Left renal pelvis (tissue), 4 donors: ENCODE data around the gene ANKUB1. TPM values are rescaled to one million over a fixed set of nuclear protein-coding genes. Genes with fewer than 3 reads are reported as not detected.

Source experiments
- DNase-seq, 4 donors: peaks; one replicate each; pipeline ENCODE4 v3.0.0-alpha.2; 2013; ENCODE audit warnings: low read depth in 4 of 4, low spot score in 3 of 4
- polyA plus RNA-seq, 4 donors: library from polyadenylated mRNA; unstranded; fragments of 120-200 nt; gene quantifications; one replicate each; pipeline ENCODE4 v1.2.1, GENCODE V29; 2013; ENCODE audit not compliant: insufficient read length in 4 of 4

ANKUB1 gene
- polyA plus RNA-seq, 4 donors, result 0.63 to 0.72 TPM; not detected in 2

DNA sequence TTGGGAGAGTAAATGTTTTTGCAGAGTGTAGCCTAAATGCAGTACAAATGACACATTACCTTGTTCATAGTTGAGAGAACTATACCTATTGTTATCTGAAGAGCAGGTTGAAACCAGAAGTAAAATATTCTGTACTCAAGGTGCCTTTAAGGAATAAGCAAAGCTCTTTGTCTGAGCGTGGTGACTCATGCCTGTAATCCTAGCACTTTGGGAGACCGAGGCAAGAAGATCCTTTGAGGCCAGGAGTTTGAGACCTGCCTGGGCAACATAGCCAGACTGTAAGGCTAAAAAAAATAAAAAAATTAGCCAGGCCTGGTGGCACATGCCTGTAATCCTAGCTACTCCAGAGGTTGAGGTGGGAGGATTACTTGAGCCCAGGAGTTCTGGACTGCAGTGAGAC, 18.5 kb upstream of the ANKUB1 start:
- DNase-seq, result no peak

DNA sequence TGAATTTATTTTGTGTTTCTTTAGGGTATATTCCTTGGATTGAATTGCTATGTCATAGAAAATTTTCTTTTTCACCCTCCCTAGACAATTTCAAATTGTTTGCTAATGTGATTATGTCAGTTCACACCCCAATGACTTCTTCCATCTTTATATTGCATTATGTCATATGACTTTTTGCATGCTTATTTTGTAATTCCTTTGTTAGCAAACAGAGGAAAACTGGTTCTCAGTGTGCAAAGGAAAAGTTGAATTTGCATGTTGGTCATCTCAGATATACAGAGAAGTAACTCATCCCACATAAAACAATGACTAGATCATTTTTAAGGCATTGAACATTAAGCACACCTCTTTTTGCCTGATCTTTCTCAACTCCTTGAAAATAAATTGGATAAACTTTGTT, 17.3 kb upstream of the ANKUB1 start:
- DNase-seq, result no peak

DNA sequence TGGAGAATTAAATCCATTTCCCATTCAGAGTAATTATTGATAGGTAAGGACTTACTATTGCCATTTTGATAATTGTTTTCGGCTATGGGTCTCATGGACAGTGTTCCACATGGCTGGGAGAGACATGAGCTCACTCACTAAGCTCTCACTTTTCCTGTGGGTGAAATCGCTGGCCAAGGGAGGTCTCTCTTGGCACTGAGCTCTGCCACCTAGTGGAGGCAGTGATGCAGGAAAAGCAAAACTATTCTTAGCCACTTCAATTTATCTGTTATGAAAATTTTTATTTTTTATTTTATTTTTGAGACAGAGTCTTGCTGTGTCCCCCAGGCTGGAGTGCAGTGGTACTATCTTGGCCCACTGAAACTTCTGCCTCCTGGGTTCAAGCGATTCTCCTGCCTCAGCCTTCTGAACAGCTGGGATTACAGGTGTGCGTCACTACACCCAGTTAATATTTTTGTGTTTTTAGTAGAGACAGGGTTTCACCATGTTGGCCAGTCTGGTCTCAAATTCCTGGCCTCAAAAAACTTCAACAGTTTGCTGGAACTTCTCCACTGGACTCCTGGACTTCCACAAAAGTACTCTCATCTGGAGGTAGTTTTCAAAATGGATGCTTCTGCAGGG, 16.0 kb upstream of the ANKUB1 start:
- peak in 3 of 4 donors; percentile 20 to 34 (median 27) for DNase-seq

DNA sequence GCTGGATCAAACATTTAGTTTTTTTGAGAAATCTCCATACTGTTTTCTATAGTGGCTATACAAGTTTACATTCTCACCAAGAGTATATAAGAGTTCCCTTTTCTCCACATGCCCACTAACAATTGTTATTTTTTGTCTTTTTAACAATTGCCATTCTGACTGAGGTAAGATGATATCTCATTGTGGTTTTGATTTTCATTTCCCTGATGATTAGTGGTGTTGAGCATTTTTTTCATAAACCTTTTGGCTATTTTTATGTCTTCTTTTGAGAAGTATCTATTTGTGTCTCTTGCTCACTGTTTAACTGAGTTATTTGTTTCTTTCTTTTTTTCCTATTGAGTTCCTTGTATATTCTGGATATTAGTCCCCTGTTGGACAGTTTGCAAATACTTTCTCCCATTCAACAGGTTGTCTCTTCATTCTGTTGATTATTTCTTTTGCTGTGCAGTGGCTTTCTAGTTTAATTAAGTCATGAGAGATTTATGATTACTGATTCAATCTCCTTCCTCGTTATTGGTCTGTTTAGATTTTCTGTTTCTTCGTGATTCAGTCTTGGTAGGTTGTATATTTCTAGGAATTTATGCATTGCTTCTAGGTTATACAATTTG, 13.9 kb upstream of the ANKUB1 start:
- no peak for DNase-seq

DNA sequence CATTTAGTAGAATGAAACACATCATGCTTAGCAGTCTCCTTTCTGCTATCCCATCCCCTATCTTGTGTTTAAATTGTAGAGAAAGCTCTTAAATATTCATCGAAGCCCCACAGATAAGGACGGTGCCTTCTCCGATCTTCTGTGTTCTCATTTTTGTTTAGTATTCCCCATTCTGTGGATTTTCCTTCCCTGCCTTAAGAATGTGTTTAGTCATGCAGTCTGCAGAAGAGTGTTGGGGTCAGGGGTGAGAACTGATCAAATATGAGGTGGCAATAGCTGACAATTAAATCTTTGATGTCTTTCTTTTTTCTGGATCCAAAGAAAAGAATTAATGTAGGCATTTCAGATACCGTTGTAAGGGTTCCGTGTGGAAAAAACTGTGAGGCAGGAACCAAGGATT, 9.3 kb upstream of the ANKUB1 start:
- DNase-seq, result no peak

DNA sequence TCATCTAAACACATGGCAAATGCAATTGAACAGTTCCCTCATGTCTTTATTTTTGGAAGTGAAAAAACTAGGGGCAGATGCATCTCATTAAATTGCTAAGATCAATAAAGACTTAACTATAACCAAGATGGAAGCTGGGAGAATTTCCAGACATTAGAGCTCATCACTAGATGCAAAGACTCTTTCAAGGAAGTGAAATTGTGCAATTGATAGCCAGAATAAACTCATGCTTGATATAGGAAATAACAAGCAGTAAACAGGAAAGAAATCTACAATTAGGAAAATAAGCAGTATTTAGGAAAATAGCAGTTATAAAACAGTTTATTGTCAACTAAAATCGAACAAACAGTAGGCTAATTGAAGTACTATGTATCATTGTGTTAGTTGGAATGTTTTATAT, 8.8 kb upstream of the ANKUB1 start:
- DNase-seq, result no peak

DNA sequence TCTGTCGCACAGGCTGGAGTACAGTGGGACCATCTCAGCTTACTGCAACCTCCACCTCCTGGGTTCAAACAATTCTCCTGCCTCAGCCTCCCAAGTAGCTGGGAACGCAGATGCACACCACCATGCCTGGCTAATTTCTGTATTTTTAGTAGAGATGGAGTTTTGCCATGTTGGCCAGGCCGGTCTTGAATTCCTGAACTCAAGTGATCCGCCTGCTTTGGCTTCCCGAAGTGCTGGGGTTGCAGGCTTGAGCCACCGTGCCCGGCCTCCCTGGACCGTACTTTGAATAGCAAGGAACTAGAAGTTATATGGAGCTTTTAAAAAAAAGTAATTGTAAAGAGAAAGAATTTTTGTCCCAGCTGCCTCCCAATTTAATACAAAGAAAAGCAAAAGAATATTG, 8.3 kb upstream of the ANKUB1 start:
- DNase-seq, result no peak

DNA sequence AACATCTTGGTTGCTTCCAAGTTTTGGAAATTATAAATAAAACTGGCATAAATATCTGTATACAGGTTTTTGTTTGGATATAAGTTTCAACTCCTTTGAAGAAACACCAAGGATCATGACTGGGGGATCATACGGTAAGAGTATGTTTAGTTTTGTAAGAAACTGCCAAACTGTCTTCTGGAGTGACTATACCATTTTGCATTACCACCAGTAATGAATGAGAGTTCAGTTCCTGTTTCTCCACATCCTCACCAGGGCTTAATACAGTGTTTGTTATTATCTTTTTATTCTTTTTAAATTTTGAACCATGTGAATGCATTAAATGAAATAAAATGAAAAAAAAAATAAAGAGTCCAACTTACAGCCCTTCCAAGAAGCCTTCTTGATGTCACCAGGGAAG, 3.7 kb upstream of the ANKUB1 start:
- DNase-seq, result no peak

DNA sequence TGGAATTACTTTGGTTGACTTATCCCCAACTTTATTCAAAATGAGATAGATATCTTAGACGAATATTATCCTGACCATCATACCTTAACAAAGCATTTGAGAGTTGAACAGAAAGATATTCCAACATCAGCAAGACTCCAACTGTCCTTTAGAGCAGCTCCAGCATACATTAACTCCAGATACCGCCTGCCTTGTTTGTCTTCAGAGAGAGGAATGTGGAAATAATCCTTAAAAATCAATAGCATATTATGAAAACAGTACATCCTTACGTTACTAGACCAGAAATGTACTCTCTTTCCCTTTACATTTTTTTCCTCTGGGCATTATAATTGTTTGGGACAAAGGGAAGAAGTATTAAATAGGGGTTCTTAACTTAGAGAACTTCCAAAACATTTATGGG, 1.7 kb downstream of the ANKUB1 start:
- DNase-seq, result no peak

DNA sequence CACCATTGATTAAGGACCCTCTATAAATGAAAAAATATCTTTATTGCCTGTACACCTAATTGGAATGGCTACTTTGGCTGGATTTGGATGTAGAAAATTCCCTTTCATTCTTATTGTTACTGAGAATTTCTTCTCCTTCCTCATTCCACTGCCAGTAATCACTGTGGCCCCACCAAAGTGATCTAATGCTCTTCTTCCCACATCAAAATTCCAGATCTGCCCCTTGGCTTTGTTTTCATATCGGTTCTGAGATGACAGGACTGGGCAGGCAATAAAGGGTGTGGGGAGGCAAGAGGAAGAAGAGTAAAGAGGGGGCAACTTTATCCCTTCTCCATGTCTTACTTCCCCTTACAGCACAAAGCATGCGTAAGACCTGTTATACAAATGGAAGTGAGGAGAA, 2.1 kb downstream of the ANKUB1 start:
- no peak for DNase-seq

DNA sequence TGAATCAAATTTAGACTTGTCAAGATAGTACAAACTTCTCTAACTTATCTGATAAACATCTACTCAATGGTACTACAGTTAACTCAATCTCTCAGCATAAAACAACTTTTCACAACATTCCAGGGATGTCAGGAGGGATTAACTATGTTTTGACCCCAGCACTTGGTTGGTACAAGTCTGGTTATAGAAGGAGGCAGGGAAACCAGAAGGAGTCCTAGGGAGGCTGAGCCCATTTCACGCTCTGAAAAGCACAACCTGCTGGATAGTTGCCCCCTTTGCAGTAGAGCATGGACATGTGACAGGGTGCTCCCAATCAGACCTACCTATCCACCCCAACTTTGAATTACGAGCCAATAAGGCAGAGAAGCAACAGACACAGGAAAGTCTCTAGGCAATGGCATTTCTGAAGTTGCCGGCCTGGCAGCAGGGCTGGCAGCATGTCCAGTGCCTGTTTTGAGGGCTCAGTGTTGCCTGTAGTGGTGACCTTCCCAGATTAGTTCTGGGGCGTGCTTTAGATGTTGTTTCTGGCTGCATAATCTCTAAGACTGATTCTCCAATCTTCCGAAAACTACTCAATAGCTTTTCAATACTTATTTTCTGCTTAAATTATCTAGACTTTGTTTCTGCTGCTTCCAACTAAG, 8.2 kb downstream of the ANKUB1 start:
- DNase-seq, result no peak

DNA sequence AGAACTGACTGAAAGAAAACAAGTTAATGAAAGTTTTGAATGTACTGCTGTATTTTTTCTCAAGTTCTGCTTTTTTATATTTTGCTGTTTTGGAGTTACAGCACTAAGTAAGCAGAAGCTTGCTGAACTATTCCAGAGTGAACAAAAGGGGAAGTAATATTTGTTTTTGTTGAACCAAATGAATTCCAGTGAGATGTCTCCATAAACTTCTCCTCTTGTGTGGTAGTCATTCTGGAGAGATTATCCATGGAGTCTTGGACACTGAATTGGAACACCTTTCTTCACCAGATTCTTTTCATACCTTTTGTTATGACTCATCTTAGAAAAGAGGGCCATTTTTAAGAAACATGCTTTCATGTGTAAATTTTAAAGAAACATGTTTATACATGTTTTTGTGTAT, 8.8 kb downstream of the ANKUB1 start:
- DNase-seq, result no peak

DNA sequence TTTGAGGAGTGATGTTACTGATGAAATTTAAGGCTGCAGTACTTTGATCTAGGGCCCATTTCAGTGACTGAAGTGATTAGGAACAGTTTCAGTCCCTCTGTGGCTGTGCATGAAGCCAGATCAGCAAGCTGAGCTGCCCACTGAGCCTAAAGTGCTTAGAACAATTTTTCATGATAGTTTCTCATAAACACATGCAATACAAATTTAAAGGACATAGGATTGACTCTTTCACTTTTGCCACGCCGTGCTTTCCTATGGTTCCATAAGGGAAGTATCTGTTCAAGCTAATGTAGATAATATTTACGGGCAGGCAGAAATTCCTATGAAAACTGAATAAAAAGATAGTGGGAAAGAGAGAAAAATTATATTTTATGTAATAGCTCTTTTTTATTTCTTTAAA, 10.6 kb downstream of the ANKUB1 start:
- no peak for DNase-seq

DNA sequence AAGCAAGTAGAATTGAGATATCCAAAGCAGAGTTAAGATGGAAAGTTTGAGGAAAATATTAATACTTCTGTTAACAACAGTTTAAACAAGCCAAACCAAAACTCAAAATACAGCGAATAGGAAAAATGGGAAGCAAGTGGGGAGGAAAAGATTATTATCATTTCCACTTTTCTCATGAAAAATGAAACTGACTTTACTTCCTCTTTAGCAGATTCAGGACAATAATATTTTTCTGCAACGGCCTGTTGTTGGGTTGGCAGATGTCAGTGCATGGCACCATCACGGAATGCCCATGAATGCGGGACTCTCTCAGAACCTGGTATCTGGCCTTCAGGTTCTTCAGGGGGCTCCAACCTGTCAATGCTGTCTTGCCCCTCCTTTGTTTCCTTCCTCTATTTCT, 11.1 kb downstream of the ANKUB1 start:
- DNase-seq, result no peak

DNA sequence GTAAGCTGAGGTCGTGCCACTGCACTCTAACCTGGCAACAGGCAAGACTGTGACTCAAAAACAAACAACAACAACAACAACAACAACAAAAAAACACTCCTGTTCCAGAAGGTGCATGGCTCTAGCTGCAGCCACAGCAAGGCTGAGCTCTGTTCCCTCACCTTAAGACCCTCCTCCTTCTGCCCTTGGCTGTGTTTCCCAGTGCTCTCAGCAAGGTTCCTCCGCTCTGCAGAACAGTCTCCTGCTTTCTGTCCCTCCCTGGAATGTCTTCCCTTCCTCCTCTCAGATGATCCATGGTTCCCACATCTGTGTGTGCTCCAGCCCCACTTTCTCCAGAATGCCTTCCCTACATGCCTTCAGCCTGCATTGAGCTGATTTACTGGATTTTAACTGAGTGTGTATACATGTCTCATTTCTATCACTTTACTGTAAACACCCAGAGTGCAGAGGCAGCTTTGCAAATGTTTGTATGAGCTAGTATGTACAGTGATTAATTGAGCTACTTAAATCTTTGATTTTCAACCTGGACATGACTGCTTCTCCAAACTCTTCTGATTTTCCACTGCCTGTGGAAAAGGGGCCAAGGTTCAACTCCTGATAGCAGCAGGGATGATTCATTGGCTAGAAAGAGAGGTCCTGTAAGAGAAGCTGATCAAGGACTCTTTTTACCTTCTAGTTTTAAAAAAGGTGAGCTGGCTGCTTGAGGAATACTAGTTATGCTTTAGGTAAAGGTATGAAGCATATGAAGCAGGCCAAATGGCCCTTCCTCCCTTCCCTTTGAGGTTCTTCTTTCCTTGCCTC, 14.7 kb downstream of the ANKUB1 start:
- DNase-seq, result no peak

DNA sequence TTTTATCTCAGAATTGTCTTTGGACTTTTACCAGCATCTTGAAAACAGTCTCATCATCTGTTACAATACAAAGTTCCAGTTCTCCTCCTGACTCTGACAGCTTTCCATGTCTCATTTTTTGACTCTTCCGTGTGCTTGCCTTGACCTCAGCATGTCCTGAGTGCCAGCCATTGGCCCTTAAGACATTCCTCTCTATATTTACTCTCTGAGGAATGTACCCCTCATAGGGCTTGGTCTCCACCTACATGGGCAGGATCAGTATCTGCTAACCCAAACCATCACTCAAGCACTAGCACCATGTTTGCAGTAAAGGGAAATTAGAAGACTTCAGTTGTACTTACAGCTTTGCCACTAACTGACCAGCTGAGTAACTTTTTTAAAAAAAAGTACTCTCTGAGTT, 16.2 kb downstream of the ANKUB1 start:
- no peak for DNase-seq

DNA sequence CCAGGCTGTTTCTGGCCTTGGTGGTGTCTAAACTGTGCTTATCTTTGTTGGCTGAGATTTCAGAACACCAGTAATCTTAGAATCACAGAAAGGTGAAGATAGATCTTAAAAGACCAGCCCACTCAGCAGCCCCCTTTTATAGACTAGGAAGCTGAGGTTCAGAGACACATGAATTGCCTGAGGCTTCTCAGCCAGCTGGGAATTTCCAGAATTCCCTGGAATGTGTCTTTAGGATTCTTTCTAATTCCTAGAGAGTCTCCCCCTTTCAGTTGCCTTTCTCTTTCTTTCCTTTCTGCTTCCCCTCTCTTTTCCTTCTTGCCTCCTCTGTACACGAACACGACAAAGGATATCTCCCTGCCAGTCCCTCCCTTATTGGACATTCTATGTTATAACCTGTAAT, 19.5 kb downstream of the ANKUB1 start:
- no peak for DNase-seq

DNA sequence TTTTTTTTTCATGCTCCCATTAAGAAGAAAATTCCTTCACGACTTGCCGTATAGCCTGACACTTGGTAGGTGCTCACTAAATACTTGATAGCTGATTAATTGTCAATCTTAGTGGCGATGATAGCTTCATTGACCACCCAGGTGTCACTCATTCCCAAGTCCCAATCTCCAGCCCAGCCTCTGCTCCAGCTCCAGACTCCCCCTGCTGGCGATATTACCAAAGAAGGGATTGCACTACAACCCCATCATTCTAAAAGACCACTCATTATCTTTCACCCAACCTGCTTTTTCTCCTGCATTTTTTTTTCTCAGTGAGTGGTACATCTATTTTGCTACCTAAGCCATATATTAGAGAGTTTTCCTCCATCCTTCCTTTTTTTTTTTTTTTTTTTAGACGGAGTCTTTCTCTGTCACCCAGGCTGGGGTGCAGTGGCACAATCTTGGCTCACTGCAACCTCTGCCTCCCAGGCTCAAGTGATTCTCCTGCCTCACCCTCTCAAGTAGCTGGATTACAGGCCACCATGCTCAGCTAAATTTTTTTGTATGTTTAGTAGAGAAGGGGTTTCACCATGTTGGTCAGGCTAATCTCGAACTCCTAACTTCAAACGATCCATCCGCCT, 20.6 kb downstream of the ANKUB1 start:
- peak in 2 of 4 donors; percentile 8 to 11 for DNase-seq

DNA sequence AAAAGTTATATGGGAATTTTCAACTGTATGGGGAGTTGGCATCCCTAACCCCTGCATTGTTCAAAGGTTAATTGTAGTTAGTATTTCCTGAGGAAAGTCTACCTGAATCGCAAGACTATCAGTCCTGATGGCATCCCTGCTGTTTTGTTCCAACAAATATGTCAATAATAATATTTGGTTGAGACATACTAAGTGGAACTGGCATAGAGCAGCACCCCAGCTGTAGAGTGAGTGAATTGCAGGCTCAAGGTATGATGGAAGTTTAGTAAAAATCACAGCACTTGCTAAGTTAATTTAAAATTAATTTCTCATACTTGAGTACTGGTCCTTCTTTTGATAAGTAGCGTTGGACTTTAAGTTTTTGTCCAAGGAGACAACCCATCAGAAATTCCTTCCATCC, 22.1 kb downstream of the ANKUB1 start:
- DNase-seq, result no peak

DNA sequence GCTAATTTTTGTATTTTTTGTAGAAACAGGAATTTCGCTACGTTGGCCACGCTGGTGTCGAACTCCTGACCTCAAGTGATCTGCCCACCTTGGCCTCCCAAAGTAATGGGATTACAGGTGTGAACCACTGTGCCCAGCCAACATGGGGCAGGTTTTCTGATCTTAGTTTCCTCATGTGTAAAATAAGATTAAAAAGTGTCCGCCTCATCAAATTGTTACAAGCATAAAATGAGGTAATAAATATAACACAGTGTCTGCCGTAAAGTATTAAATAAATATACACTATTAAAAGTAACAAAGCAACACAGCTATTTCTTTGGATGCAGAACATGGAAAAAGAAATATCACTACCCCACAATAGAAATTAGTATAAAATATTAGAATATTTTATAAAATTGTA, 23.6 kb downstream of the ANKUB1 start:
- no peak for DNase-seq

DNA sequence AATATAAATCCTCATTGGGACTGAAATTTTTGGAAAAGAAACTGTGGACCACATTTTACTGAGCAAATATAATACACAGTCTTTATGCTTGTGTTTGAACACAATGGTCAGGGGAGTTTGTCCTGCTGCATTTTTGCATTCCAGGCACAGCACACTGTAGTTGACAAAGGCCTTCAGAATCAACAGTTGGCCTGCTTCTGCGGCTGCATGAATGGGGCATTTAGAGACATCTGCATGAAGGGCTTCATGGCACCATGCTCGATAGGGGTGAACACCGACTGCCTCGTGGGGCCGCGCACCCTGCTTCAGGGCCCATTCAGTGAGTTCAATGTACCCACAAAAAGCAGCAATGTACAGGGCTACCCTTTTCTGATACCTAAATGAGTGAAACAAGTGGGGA, 24.6 kb downstream of the ANKUB1 start:
- no peak for DNase-seq
